ENCODE data around the gene METTL13. TPM values are rescaled to one million over a fixed set of nuclear protein-coding genes. Genes with fewer than 3 reads are reported as not detected.

The METTL13 gene
- total and polyA plus RNA-seq, 2 of the 4 experiments (the other 2 are of a cell fraction) = 25.1 to 26.3 TPM

GRCh38 chr1:171786534-171786933 is 5.1 kb downstream of the METTL13 start:
- no peak overlapping the region for H2BK5ac ChIP-seq (ENCODE audit: low read depth, low read length, poor library complexity, severe bottlenecking)
- no peak overlapping the region for H3K4me2 ChIP-seq (ENCODE audit: low read depth, low read length)
- DNase-seq (no peak), ATAC-seq (ENCODE audit: low read depth) (no peak)
- POLR2A ChIA-PET (ENCODE audit: unreplicated experiment) = no interaction called here
- no peak overlapping the region for H3K18ac ChIP-seq (ENCODE audit: low read depth, low read length)
- peaks cover 2% of the 10 kb centered on the region; the same call in 1 of the 2 replicates for H3K4me1 ChIP-seq (ENCODE audit: control insufficient read depth, insufficient read depth, low read length)
- peaks cover 6% of the 10 kb centered on the region; the same call in 1 of the 2 replicates for H3K9me1 ChIP-seq (ENCODE audit: insufficient read depth, low read length)
- H3K36me3 ChIP-seq (ENCODE audit: control insufficient read depth, insufficient read depth, low read length) = peaks cover 50% of the 10 kb centered on the region
- intact Hi-C loops (cut with micrococcal nuclease) = no loop called here
- no peak overlapping the region for H3K4ac ChIP-seq (ENCODE audit: low read depth, low read length)
- dilution Hi-C loops (cut with HindIII; ENCODE audit: low sequenced_read_pairs, unreplicated experiment) = no loop called here
- CTCF ChIA-PET = interaction anchor here (0.6 to 1.8 kb wide), 2 partner anchors 76 to 142 kb away, joined by 3 to 4 read pairs; no protein-coding TSS in a partner anchor
- BruUV-seq (replicated peaks) = no TSS peak
- no peak overlapping the region for H2AK9ac ChIP-seq (replicated peaks; ENCODE audit: low read depth, low read length, poor library complexity)
- no peak overlapping the region for H2AK5ac ChIP-seq (ENCODE audit: low read depth, low read length)
- no peak overlapping the region for H2BK120ac ChIP-seq (ENCODE audit: low read depth, low read length)
- no peak overlapping the region for H3K4me3 ChIP-seq (ENCODE audit: insufficient read depth, low read depth, low read length)
- H3K23ac ChIP-seq (ENCODE audit: low read depth, low read length) = no peak overlapping the region
- no peak overlapping the region for H2AFZ ChIP-seq (replicated peaks; ENCODE audit: low read length, poor library complexity)
- no peaks in the 10 kb centered on the region for H4K20me1 ChIP-seq (ENCODE audit: insufficient read depth, low read length)
- H3K27ac ChIP-seq (ENCODE audit: insufficient read depth, low read length) = no peak overlapping the region
- no peak overlapping the region for H2BK15ac ChIP-seq (ENCODE audit: low read depth, low read length)
- no peak overlapping the region for H3K9ac ChIP-seq (ENCODE audit: low read depth, low read length)
- in situ Hi-C loops (cut with MboI; ENCODE audit: low sequenced_read_pairs) = no loop called here
- no peaks in the 10 kb centered on the region for H3K9me3 ChIP-seq (ENCODE audit: control insufficient read depth, insufficient read depth, low read length)
- TF ChIP-seq RAD21 (IDR thresholded peaks at IDR 0.05; ENCODE audit: low read length) (no peak), BHLHE40 (IDR thresholded peaks at IDR 0.05; ENCODE audit: low read depth, low read length) (no peak), MXI1 (IDR thresholded peaks at IDR 0.05; ENCODE audit: borderline replicate concordance, low read depth, low read length) (no peak), CTCF (conservative IDR thresholded peaks at IDR 0.05; ENCODE audit: low read depth, low read length) (no peak), RFX5 (IDR thresholded peaks at IDR 0.05; ENCODE audit: low read depth, low read length) (no peak), POLR2A (IDR thresholded peaks at IDR 0.05; ENCODE audit: low read depth, low read length) (no peak), MAFK (IDR thresholded peaks at IDR 0.05; ENCODE audit: low read depth, low read length) (no peak), SMC3 (IDR thresholded peaks at IDR 0.05; ENCODE audit: low read depth, low read length) (no peak), RCOR1 (IDR thresholded peaks at IDR 0.05; ENCODE audit: insufficient replicate concordance, low read length) (no peak), FOS (IDR thresholded peaks at IDR 0.05; ENCODE audit: low read depth, low read length) (no peak), MAZ (IDR thresholded peaks at IDR 0.05; ENCODE audit: borderline replicate concordance, low read depth, low read length) (no peak), CHD1 (IDR thresholded peaks at IDR 0.05; ENCODE audit: low read depth, low read length) (no peak)
- TF ChIP-seq, protein P1, sequence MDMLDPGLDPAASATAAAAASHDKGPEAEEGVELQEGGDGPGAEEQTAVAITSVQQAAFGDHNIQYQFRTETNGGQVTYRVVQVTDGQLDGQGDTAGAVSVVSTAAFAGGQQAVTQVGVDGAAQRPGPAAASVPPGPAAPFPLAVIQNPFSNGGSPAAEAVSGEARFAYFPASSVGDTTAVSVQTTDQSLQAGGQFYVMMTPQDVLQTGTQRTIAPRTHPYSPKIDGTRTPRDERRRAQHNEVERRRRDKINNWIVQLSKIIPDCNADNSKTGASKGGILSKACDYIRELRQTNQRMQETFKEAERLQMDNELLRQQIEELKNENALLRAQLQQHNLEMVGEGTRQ (IDR thresholded peaks at IDR 0.05; ENCODE audit: low read depth, low read length) = no peak
- no peak overlapping the region for H3K56ac ChIP-seq (ENCODE audit: extremely low read depth, insufficient read depth, low read length)
- H4K91ac ChIP-seq (ENCODE audit: insufficient read depth, low read depth, low read length) = no peak overlapping the region
- no CpG with 5 or more reads among the region's 2 CpGs for WGBS, 2 experiments (ENCODE audit: extremely low coverage in 2 of 2, insufficient read length in 1 of 2)
- H4K5ac ChIP-seq (ENCODE audit: low read depth, low read length) = no peak overlapping the region
- no peak overlapping the region for H3K14ac ChIP-seq (replicated peaks; ENCODE audit: low read depth, low read length)
- H3K79me1 ChIP-seq (ENCODE audit: low read depth in 1 of 2, low read length in 2 of 2) = peaks cover 32 to 62% of the 10 kb centered on the region in 2 experiments
- H3K27me3 ChIP-seq (ENCODE audit: control insufficient read depth, insufficient read depth, low read length) = no peaks in the 10 kb centered on the region
- no peak overlapping the region for H4K8ac ChIP-seq (ENCODE audit: low read depth in 2 of 2, low read length in 2 of 2)
- no peak overlapping the region for H2BK20ac ChIP-seq (ENCODE audit: low read depth, low read length)
